Measurements from ENCODE around the gene EFNA5. TPM values are rescaled to one million over a fixed set of nuclear protein-coding genes. Genes with fewer than 3 reads are reported as not detected.

EFNA5 gene
- total RNA-seq, 1 experiment from 2014 or later: 1.5 TPM

- no peak overlapping the region for H3K27ac Mint-ChIP-seq (ENCODE audit: unreplicated experiment)
- ChIA-PET CTCF (no interaction called here), POLR2A (no interaction called here)
- no peaks in the 10 kb centered on the region for H3K4me1 Mint-ChIP-seq (ENCODE audit: low read depth, unreplicated experiment)
- Histone ChIP-seq H3K4me3 (ENCODE audit: low read depth, low read length) (no peak overlapping the region), H3K4me1 (no peaks in the 10 kb centered on the region), H3K9me3 (no peaks in the 10 kb centered on the region), H3K27me3 (replicated peaks; ENCODE audit: control insufficient read depth, insufficient read depth, low read length) (no peaks in the 10 kb centered on the region), H3K36me3 (ENCODE audit: control insufficient read depth, insufficient read depth, low read length) (no peaks in the 10 kb centered on the region)
- H3K9me3 Mint-ChIP-seq (ENCODE audit: unreplicated experiment): no peaks in the 10 kb centered on the region
- BruUV-seq (replicated peaks): no TSS peak
- DNase-seq: no peak
- H3K27me3 Mint-ChIP-seq (ENCODE audit: insufficient read depth, unreplicated experiment): peaks cover 6% of the 10 kb centered on the region
- intact Hi-C loops (cut with micrococcal nuclease; ENCODE audit: unreplicated experiment): no loop called here
- H3K4me3 Mint-ChIP-seq (ENCODE audit: unreplicated experiment): no peak overlapping the region
- no peaks in the 10 kb centered on the region for H3K36me3 Mint-ChIP-seq (ENCODE audit: insufficient read depth, unreplicated experiment)
- no peak for TF ChIP-seq CTCF (IDR thresholded peaks at IDR 0.05; ENCODE audit: insufficient read depth in 1 of 2, low read depth in 1 of 2, low read length in 1 of 2, severe bottlenecking in 1 of 2, unreplicated experiment in 1 of 2)
These were observed 268.1 kb downstream of the EFNA5 start for GRCh38 chr5:107402434-107403227.

DNA sequence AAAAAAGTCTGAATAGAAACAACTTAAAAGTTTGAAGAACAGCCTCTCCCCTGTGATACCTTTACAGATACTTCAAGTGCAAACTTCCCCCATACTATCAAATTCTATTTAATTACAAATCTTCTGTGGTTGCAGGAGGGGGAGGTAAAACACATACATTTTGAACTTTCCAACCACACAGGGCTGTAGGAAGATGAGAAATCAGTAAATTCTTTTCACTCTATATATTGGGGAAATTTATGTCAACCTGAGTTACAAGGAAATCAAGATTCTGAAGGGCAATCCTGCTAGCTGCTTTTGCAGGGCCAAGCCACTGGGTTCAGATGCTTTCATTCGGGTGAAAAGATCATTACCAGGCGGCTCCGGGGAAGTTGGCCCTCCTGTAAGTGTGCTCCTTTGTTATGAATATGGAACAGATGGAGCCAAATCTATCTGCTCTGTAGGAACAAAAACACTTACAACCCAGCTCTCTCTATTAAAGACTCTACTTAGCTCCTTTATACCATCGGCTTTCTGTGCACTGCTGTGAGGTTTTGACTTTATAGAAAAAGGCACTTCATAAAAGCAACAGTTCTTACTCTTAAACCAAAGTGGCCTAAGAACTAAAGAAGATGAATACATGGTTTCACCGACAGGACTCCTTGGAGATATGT is 269.1 kb downstream of the EFNA5 start:
- Histone ChIP-seq H3K9me3 (no peaks in the 10 kb centered on the region), H3K27me3 (replicated peaks; ENCODE audit: control insufficient read depth, insufficient read depth, low read length) (no peaks in the 10 kb centered on the region), H3K36me3 (ENCODE audit: control insufficient read depth, insufficient read depth, low read length) (no peaks in the 10 kb centered on the region), H3K4me3 (ENCODE audit: low read depth, low read length) (no peak overlapping the region), H3K4me1 (no peaks in the 10 kb centered on the region)
- H3K27me3 Mint-ChIP-seq (ENCODE audit: insufficient read depth, unreplicated experiment): peaks cover 6% of the 10 kb centered on the region
- no peak for TF ChIP-seq CTCF (IDR thresholded peaks at IDR 0.05; ENCODE audit: insufficient read depth in 1 of 2, low read depth in 1 of 2, low read length in 1 of 2, severe bottlenecking in 1 of 2, unreplicated experiment in 1 of 2)
- no TSS peak for BruUV-seq (replicated peaks)
- ChIA-PET CTCF (no interaction called here), POLR2A (no interaction called here)
- no peaks in the 10 kb centered on the region for H3K36me3 Mint-ChIP-seq (ENCODE audit: insufficient read depth, unreplicated experiment)
- H3K4me1 Mint-ChIP-seq (ENCODE audit: low read depth, unreplicated experiment): no peaks in the 10 kb centered on the region
- DNase-seq: no peak
- no peak overlapping the region for H3K27ac Mint-ChIP-seq (ENCODE audit: unreplicated experiment)
- intact Hi-C loops (cut with micrococcal nuclease; ENCODE audit: unreplicated experiment): no loop called here
- no peaks in the 10 kb centered on the region for H3K9me3 Mint-ChIP-seq (ENCODE audit: unreplicated experiment)
- no peak overlapping the region for H3K4me3 Mint-ChIP-seq (ENCODE audit: unreplicated experiment)

DNA sequence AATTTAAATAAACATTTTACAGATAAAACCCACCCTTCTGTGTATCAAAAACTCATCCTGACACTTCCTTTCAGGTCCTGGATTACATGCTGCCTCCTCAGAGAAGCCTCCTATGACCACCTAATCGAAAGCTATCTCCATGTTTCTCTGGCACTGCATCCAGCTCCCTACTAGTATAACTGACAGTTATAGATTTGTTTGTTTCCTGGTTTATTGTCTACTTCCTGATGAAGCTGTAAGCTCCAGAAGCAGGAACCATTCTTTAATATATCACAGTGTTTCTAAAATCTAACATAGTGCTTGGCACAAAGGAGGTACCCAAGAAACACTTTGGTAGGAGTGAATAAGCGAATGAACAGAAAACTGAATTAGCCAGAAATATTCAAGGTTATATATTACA is 270.4 kb downstream of the EFNA5 start:
- no TSS peak for BruUV-seq (replicated peaks)
- POLR2A ChIA-PET: no interaction called here
- peaks cover 6% of the 10 kb centered on the region for H3K27me3 Mint-ChIP-seq (ENCODE audit: insufficient read depth, unreplicated experiment)

More for the DNA sequence above, 270.4 kb downstream of the EFNA5 start:
- DNase-seq: no peak
- CTCF ChIA-PET: no interaction called here
- H3K36me3 Mint-ChIP-seq (ENCODE audit: insufficient read depth, unreplicated experiment): no peaks in the 10 kb centered on the region
- no peaks in the 10 kb centered on the region for H3K4me1 Mint-ChIP-seq (ENCODE audit: low read depth, unreplicated experiment)
- H3K27ac Mint-ChIP-seq (ENCODE audit: unreplicated experiment): no peak overlapping the region
- Histone ChIP-seq H3K9me3 (no peaks in the 10 kb centered on the region), H3K4me3 (ENCODE audit: low read depth, low read length) (no peak overlapping the region), H3K4me1 (no peaks in the 10 kb centered on the region), H3K36me3 (ENCODE audit: control insufficient read depth, insufficient read depth, low read length) (no peaks in the 10 kb centered on the region), H3K27me3 (replicated peaks; ENCODE audit: control insufficient read depth, insufficient read depth, low read length) (no peaks in the 10 kb centered on the region)
- intact Hi-C loops (cut with micrococcal nuclease; ENCODE audit: unreplicated experiment): no loop called here
- no peak for TF ChIP-seq CTCF (IDR thresholded peaks at IDR 0.05; ENCODE audit: insufficient read depth in 1 of 2, low read depth in 1 of 2, low read length in 1 of 2, severe bottlenecking in 1 of 2, unreplicated experiment in 1 of 2)
- H3K4me3 Mint-ChIP-seq (ENCODE audit: unreplicated experiment): no peak overlapping the region
- H3K9me3 Mint-ChIP-seq (ENCODE audit: unreplicated experiment): no peaks in the 10 kb centered on the region
